Measurements from ENCODE around the gene HINFP.
"Not testable (repeated sequence)": the region's sequence is repeated elsewhere in the genome, so short reads cannot be mapped to it uniquely, and the experiment has no call there.

Gene HINFP

GRCh38 chr11:119161871-119162270 is 40.5 kb downstream of the HINFP start:
- TF ChIP-seq ZFX (IDR thresholded peaks at IDR 0.05) = no peak
- TF ChIP-seq, protein P1, sequence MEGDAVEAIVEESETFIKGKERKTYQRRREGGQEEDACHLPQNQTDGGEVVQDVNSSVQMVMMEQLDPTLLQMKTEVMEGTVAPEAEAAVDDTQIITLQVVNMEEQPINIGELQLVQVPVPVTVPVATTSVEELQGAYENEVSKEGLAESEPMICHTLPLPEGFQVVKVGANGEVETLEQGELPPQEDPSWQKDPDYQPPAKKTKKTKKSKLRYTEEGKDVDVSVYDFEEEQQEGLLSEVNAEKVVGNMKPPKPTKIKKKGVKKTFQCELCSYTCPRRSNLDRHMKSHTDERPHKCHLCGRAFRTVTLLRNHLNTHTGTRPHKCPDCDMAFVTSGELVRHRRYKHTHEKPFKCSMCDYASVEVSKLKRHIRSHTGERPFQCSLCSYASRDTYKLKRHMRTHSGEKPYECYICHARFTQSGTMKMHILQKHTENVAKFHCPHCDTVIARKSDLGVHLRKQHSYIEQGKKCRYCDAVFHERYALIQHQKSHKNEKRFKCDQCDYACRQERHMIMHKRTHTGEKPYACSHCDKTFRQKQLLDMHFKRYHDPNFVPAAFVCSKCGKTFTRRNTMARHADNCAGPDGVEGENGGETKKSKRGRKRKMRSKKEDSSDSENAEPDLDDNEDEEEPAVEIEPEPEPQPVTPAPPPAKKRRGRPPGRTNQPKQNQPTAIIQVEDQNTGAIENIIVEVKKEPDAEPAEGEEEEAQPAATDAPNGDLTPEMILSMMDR (conservative IDR thresholded peaks at IDR 0.05) = no peak
- H3K27ac ChIP-seq = no peak overlapping the region

DNA sequence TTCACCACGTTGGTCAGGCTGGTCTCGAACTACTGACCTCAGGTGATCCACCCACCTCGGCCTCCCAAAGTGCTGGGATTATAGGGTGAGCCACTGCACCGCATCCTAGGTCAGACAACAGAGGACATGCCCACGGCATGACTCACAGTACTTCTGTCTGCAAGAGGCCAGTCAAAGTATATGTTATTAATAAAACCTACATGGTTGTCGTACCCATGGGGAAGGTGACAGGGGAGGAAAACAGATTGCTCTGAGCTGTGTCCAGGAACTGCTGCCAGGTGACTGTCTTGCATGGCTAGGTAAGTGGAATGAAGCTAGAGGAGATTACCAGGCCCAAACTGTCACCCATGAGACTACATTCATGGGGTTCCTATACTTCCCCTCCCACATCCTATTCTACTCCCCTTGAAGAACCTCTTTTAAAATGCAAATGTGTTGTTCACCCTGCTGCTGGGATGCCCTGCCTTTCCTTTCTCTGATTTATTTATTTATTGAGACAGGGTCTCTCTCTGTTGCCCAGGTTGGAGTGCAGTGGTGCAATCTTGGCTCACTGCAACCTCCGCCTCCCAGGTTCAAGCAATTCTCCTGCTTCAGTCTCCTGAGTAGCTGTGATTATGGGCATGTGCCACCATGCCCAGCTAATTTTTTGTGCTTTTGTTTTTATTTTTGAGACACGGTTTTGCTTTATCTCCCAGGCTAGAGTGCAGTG is 45.1 kb downstream of the HINFP start:
- no peak overlapping the region for H3K27ac ChIP-seq

GRCh38 chr11:119167077-119167458 is 45.7 kb downstream of the HINFP start:
- H3K27ac ChIP-seq = not testable (repeated sequence)

More for the DNA sequence above, 45.1 kb downstream of the HINFP start:
- TF ChIP-seq, protein P1 (conservative IDR thresholded peaks at IDR 0.05) = no peak
- no peak for TF ChIP-seq ZFX (IDR thresholded peaks at IDR 0.05)

GRCh38 chr11:119167933-119168332 is 46.6 kb downstream of the HINFP start:
- TF ChIP-seq, protein P1 (conservative IDR thresholded peaks at IDR 0.05) = no peak
- no peak for TF ChIP-seq ZFX (IDR thresholded peaks at IDR 0.05)
- H3K27ac ChIP-seq = no peak overlapping the region; the same call in 1 of the 2 replicates

GRCh38 chr11:119168471-119169281 is 47.3 kb downstream of the HINFP start, which contains the start of gene NLRX1:
TSS of gene NLRX1 (plus strand) at chr11:119168725. CDS start at chr11:119171404, 2,679 bp downstream.
- peak within 1 kb of the TSS; percentile 89 for H3K27ac ChIP-seq
- peak; percentile 92; the same call in 1 of the 2 replicates for TF ChIP-seq ZFX (IDR thresholded peaks at IDR 0.05)
- TF ChIP-seq, protein P1 (conservative IDR thresholded peaks at IDR 0.05) = peak; percentile 97

DNA sequence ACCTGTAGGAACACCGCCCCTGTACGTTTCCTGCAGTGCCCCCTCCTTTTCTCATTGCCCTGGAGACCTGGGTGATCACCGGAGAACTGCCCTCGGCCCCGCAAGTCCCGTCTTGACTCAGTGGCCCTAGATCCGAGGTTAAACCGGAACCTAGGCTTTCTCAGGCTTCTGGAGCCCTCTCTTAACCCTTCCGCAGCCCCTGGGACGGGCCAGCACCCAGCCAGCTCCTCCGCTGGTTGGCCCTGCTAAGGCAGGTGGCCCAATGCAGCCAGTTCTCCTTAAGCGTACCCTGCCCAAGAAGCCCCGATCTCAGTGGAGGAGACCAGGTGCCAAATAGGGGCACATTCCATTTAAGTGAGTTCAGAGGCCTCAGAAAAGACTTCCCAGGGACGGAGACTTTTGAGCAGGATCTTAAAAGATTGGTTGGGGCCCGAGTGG is 47.9 kb downstream of the HINFP start:
- TF ChIP-seq ZFX (IDR thresholded peaks at IDR 0.05) = no peak
- H3K27ac ChIP-seq = peak overlapping the region; percentile 89

DNA sequence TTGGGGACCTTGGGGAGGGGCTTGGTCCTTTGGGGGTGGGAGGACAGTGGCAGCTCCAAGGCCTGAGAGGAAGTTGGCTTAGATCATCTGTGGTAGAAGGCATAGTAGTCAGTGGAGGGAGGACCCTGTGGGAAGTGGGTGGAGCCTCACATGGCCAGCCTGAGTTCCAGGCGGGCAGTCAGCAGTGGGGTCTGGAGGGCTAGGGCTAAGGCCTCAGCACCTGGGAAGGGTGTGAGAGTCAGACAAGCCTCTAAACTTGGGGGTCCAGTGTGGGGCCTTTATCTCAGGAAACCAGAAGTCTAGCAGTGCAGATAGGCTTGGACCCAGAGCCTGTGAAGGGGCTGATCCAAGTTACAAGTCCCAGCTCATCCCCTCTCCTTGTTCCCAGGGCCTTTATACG is 51.1 kb downstream of the HINFP start:
- TF ChIP-seq, protein P1 (conservative IDR thresholded peaks at IDR 0.05) = no peak
- TF ChIP-seq ZFX (IDR thresholded peaks at IDR 0.05) = no peak
- no peak overlapping the region for H3K27ac ChIP-seq

- no peak overlapping the region for H3K27ac ChIP-seq
- TF ChIP-seq, protein P1 (conservative IDR thresholded peaks at IDR 0.05) = no peak
- TF ChIP-seq ZFX (IDR thresholded peaks at IDR 0.05) = no peak
Observed at GRCh38 chr11:119173453-119173852, 52.1 kb downstream of the HINFP start.

All from C4-2B (cell line).